Keratinocyte (primary cell): Measurements from ENCODE around the gene PTPRD. TPM values are rescaled to one million over a fixed set of nuclear protein-coding genes. Genes with fewer than 3 reads are reported as not detected.

Experiments
- DNase-seq: peaks from one replicate; pipeline ENCODE4 v3.0.0-alpha.2; 2011; ENCODE audit warnings: low read depth, missing footprints, low spot score
- FAIRE-seq: peaks from 2 replicates; lab custom pipeline; 2011; peaks lifted over from hg19 to GRCh38; lab: Jason Lieb, UNC
- H2AFZ ChIP-seq: 2 replicates; pipeline ENCODE4 v1.6.0; 2012; ENCODE audit warnings: low read length, control low read depth, inconsistent platforms; ENCODE audit not compliant: control insufficient read depth
- H3K27ac ChIP-seq: 2 replicates; pipeline ENCODE4 v1.5.1; 2011; ENCODE audit warnings: low read length; ENCODE audit not compliant: control insufficient read depth, insufficient read depth
- H3K27me3 ChIP-seq: 3 replicates; pipeline ENCODE4 v1.6.0; 2011; ENCODE audit warnings: low read length; ENCODE audit not compliant: control insufficient read depth, insufficient read depth; ENCODE audit errors: extremely low read depth
- H3K36me3 ChIP-seq, 2 experiments: 2 replicates in 1 of 2; 3 replicates in 1 of 2; pipeline ENCODE4 v1.5.1; 2011; ENCODE audit warnings: low read length in 2 of 2, mild to moderate bottlenecking in 1 of 2; ENCODE audit not compliant: control insufficient read depth in 2 of 2, insufficient read depth in 2 of 2; ENCODE audit errors: extremely low read depth in 1 of 2
- H3K4me1 ChIP-seq: 3 replicates; pipeline ENCODE4 v1.5.1; 2011; ENCODE audit warnings: low read length; ENCODE audit not compliant: control insufficient read depth, insufficient read depth; ENCODE audit errors: extremely low read depth
- H3K4me2 ChIP-seq: 3 replicates; pipeline ENCODE4 v1.6.0; 2011; ENCODE audit warnings: low read depth, low read length; ENCODE audit not compliant: control insufficient read depth, insufficient read depth; ENCODE audit errors: extremely low read depth
- H3K4me3 ChIP-seq, 3 experiments: fragments of 200-600 bp in 1 of 3; sonication (generic) in 1 of 3; 2 replicates in 2 of 3; 3 replicates in 1 of 3; pipeline ENCODE4 v1.5.1; 2011 to 2016; ENCODE audit warnings: low read length in 3 of 3, mild to moderate bottlenecking in 3 of 3, control low read depth in 2 of 3, inconsistent platforms in 1 of 3, low read depth in 1 of 3, mixed read lengths in 1 of 3, mixed run types in 1 of 3, moderate library complexity in 1 of 3; ENCODE audit not compliant: control insufficient read depth in 2 of 3, insufficient read depth in 2 of 3; ENCODE audit errors: extremely low read depth in 1 of 3
- H3K79me2 ChIP-seq: 2 replicates; pipeline ENCODE4 v1.6.0; 2012; ENCODE audit warnings: low read length; ENCODE audit not compliant: control insufficient read depth, insufficient read depth
- H3K9ac ChIP-seq: 3 replicates; pipeline ENCODE4 v1.6.0; 2011; ENCODE audit warnings: low read length; ENCODE audit not compliant: control insufficient read depth, insufficient read depth; ENCODE audit errors: extremely low read depth
- H3K9me1 ChIP-seq: 3 replicates; pipeline ENCODE4 v1.6.0; 2011; ENCODE audit warnings: low read length; ENCODE audit not compliant: control insufficient read depth, insufficient read depth; ENCODE audit errors: extremely low read depth
- H3K9me3 ChIP-seq: 2 replicates; pipeline ENCODE4 v1.5.1; 2012; ENCODE audit warnings: low read depth, low read length; ENCODE audit not compliant: control insufficient read depth
- H4K20me1 ChIP-seq: 3 replicates; pipeline ENCODE4 v1.6.0; 2011; ENCODE audit warnings: low read length; ENCODE audit not compliant: control insufficient read depth, insufficient read depth; ENCODE audit errors: extremely low read depth
- CTCF ChIP-seq, 3 experiments: IDR thresholded peaks in 1 of 3; conservative IDR thresholded peaks in 1 of 3; optimal IDR thresholded peaks in 1 of 3; 2 replicates in 2 of 3; 3 replicates in 1 of 3; pipeline versions ENCODE3 to v1.5.1; 2011; ENCODE audit warnings: low read length in 3 of 3, mild to moderate bottlenecking in 3 of 3, moderate library complexity in 2 of 3, control low read depth in 1 of 3, inconsistent platforms in 1 of 3; ENCODE audit not compliant: insufficient read depth in 2 of 3; ENCODE audit errors: extremely low read depth in 1 of 3
- EZH2 ChIP-seq: IDR thresholded peaks from one replicate; pipeline ENCODE4 v1.6.1; 2012; ENCODE audit warnings: inconsistent platforms, mild to moderate bottlenecking, low read length, moderate library complexity
- dilution Hi-C: fragments of 300-500 bp; cut with MboI; formaldehyde crosslinking; loops from one replicate; pipeline ENCODE4 v1.7.0; 2020; ENCODE audit warnings: low sequenced_read_pairs; ENCODE audit not compliant: extremely low pct_ligation_motif_present
- polyA plus RNA-seq, 5 experiments: library from polyadenylated mRNA; depleted of rRNA in 3 of 5; stranded (reverse) in 3 of 5; stranded (forward) in 1 of 5; unstranded in 1 of 5; fragments of >200 nt; gene quantifications; 1 replicate in 1 of 5; 2 replicates in 3 of 5; 3 replicates in 1 of 5; pipeline versions ENCODE4 v1.2.1 to v1.2.3, GENCODE V29; 2011 to 2012; ENCODE audit warnings: missing spikeins in 2 of 5, low read depth in 1 of 5, low replicate concordance in 1 of 5

The PTPRD gene
- polyA plus RNA-seq, 1 donor (not counting 4 experiments of a cell fraction or from before 2014, with no cell fraction given), result 0.10 TPM

GRCh38 chr9:10396615-10397014 lies 216.2 kb downstream of the PTPRD start:
- DNase-seq (no peak), FAIRE-seq (no peak)
- H3K79me2 ChIP-seq, result no peaks in the 10 kb centered on the region
- H3K9ac ChIP-seq, result no peak overlapping the region
- H3K27me3 ChIP-seq, result no peaks in the 10 kb centered on the region
- H3K9me3 ChIP-seq, result no peaks in the 10 kb centered on the region
- no peaks in the 10 kb centered on the region for H3K9me1 ChIP-seq
- no peaks in the 10 kb centered on the region for H3K36me3 ChIP-seq
- H3K27ac ChIP-seq, result no peak overlapping the region
- H4K20me1 ChIP-seq, result no peaks in the 10 kb centered on the region
- dilution Hi-C loops, result no loop called here
- no peaks in the 10 kb centered on the region for H3K4me1 ChIP-seq
- H3K4me3 ChIP-seq, result no peak overlapping the region
- H3K4me2 ChIP-seq, result no peak overlapping the region
- TF ChIP-seq CTCF (optimal IDR thresholded peaks at IDR 0.05 in 1 of 3, IDR thresholded peaks at IDR 0.05 in 1 of 3, conservative IDR thresholded peaks at IDR 0.05 in 1 of 3; ENCODE audit: extremely low read depth in 1 of 3, insufficient read depth in 2 of 3, low read length in 3 of 3) (no peak), EZH2 (no peak)
- H2AFZ ChIP-seq, result no peak overlapping the region

DNA sequence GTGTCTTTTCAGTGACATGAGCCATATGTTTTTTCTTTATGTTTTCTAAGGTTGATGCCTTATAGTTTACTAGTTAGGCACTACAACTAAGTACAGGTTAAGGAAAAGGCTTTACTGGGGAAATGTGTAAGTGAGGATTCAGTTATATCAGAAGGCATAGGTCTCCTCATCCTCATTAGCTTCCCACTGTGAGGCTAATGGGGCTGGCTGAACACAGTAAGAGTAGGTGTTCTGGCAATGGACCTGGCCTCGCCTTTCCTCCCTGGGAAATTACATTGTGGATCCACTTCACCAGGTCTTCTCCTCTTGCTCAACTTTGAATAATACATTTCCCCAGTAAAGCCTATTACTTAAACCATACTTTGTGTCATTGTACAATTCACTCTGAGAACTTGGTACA lies 225.5 kb downstream of the PTPRD start:
- no peak overlapping the region for H3K27ac ChIP-seq
- H3K9ac ChIP-seq, result no peak overlapping the region
- H3K79me2 ChIP-seq, result no peaks in the 10 kb centered on the region
- no peaks in the 10 kb centered on the region for H3K36me3 ChIP-seq
- no peak overlapping the region for H3K4me2 ChIP-seq
- no peak overlapping the region for H3K4me3 ChIP-seq
- DNase-seq (no peak), FAIRE-seq (no peak)
- H3K9me3 ChIP-seq, result no peaks in the 10 kb centered on the region
- no peaks in the 10 kb centered on the region for H3K27me3 ChIP-seq
- H3K9me1 ChIP-seq, result no peaks in the 10 kb centered on the region
- no peaks in the 10 kb centered on the region for H3K4me1 ChIP-seq
- dilution Hi-C loops, result no loop called here
- H4K20me1 ChIP-seq, result no peaks in the 10 kb centered on the region
- H2AFZ ChIP-seq, result no peak overlapping the region
- TF ChIP-seq EZH2 (no peak), CTCF (optimal IDR thresholded peaks at IDR 0.05 in 1 of 3, IDR thresholded peaks at IDR 0.05 in 1 of 3, conservative IDR thresholded peaks at IDR 0.05 in 1 of 3; ENCODE audit: extremely low read depth in 1 of 3, insufficient read depth in 2 of 3, low read length in 3 of 3) (no peak)
